Putamen (tissue), 1 donor: ENCODE data around the gene CELF5.
"Not testable (repeated sequence)": the region's sequence is repeated elsewhere in the genome, so short reads cannot be mapped to it uniquely, and the experiment has no call there.

Source experiments
- DNase-seq: peaks from one replicate; pipeline ENCODE4 v3.0.0-alpha.2; 2016; ENCODE audit warnings: low spot score

The CELF5 gene

GRCh38 chr19:3207461-3208242 is 16.8 kb upstream of the CELF5 start:
- DNase-seq, result no peak

GRCh38 chr19:3208317-3209207 is 15.9 kb upstream of the CELF5 start:
- DNase-seq, result no peak

- DNase-seq, result no peak
Observed at GRCh38 chr19:3210347-3211017, 14.0 kb upstream of the CELF5 start.

GRCh38 chr19:3211191-3211590 is 13.3 kb upstream of the CELF5 start:
- no peak for DNase-seq

DNA sequence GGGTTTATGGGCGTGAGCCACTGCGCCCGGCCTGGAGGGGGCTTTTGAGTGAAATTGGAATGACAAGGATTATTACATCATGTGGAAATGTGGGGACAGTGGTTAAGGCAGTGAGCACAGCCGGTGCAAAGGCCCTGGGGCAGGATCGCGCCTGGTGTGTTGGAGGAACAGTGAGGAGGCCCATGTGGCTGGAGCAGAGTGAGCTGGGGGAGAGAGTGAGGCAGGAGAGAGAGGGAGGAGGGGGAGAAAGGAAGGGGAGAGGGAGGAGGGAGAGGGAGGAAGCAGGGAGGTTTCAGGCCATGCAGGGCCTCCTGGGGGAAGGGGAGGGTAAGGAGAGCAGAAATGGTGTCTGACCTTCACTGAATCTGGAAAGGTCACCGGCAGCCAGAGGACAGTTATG is 11.3 kb upstream of the CELF5 start:
- no peak for DNase-seq

GRCh38 chr19:3216874-3217273 is 7.6 kb upstream of the CELF5 start:
- no peak for DNase-seq

DNA sequence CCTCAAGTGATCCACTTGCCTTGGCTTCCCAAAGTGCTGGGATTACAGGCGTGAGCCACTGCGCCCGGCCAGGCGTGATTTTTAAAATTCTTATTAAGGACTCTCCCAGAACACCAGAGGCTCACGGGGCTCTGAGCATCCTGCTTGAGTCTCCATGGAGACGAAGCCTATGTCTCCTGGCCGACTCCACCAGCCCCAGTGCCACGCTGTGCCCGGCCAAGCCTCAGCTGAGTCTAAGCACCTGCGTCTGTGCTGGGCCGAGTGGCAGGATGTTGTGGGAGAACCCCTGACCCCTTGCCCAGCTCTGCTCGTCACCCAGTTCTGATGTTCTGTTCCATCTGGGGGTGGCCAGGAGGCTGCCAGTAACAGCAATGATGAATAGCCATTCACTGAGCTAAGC is 3.9 kb upstream of the CELF5 start:
- no peak for DNase-seq

- not testable (repeated sequence) for DNase-seq
Observed at GRCh38 chr19:3221576-3221975, 2.9 kb upstream of the CELF5 start.

- no peak for DNase-seq
Observed at GRCh38 chr19:3222709-3223108, 1.8 kb upstream of the CELF5 start.

- no peak for DNase-seq
Observed at GRCh38 chr19:3225169-3225485, 666 bp downstream of the CELF5 start.

DNA sequence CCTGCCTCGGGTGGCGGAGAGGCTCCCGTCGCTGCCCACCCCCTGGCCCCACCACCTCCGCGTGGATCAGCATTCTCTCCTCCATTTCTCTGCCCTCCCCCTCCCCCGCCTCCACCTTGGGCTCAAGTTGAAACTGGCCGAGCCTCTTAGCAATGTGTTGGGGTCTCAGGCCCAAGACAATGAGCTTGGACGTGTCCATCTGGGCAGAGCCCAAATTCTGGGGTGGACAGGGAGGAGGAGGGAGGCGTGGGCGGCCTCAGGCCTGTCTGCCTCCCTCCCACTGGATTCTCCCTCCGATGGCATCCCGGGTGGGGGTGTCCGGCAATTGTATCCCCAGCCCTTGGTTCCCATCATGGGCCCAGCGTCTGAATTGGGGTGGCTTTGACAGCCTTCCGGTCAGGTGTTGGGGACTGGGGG is 1.2 kb downstream of the CELF5 start:
- no peak for DNase-seq

DNA sequence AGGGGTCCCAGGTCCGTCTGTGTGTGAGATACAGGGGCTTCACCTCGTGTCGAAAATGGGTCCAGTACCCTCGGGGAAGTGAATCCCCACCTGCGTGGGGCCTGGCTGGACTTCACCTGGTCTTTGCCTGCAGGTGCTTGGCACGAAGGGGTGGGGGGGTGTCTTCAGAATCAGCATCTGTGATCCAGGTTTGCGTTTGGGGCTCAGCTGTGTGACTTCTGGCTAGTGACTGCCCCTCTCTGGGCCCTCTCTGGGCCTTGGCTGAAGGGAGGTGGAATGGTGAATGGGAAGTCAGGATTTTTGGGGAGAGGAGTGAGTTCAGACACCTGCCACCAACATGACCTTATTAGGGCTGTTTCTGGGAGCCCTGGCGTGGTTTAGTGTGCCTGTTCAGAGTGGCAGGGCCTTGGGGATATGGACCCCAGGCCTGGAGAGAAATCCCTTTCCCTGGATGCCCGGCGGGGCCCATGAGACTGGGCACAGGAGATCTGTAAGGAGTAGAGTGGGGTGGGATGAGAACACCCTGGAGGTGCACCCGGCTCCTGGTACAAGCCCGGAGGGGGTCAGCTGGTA is 2.7 kb downstream of the CELF5 start:
- no peak for DNase-seq

DNA sequence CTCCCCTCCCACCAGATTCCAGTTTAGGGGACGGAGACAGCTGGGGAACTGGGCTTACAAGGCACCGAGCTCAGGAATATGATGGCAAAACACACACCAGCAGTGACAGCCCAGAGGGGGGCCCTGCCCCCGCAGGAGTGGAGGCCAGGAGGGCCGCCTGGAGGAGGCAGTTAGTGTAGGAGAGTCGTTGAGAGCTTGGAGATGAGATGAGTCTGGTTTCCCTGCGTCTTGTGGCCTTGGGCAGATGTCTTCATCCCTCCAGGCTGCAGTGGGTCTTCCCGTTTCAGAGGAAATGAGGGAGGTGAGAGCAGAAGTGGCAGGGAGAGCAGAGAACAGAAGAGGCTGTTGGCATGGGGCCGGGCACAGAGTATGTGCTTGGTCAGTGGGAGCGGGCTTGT is 4.9 kb downstream of the CELF5 start:
- DNase-seq, result no peak

DNA sequence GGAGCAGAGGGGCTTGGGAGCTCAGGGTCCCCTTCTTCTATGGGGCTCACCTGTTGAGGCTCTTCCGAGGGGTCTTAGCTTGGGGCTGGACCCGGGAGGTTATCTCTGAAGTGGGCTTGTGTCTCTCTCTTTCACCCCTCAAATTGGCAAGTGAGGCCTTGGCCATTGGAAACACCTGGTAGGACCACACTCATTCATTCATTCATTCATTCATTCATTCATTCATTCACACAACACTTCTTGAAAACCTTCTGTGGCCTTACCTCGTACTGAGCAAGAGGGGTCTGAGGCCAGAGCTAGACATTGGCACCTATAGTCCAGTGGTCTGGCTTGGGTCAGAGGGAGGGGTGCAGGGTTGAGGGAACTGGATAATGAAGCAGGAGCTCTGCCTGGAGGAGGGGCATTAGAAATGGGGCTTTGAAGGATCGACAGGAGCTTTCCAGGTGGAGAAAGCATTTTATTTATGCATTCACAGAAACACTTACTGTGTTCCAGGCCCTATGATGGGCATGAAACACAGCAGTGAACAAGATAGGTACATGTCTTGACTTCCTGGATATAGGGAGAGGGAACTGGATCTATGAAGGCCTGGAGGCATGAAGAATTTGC is 5.5 kb downstream of the CELF5 start:
- no peak for DNase-seq

GRCh38 chr19:3231288-3231687 is 6.8 kb downstream of the CELF5 start:
- DNase-seq, result no peak

- no peak for DNase-seq
Observed at GRCh38 chr19:3233116-3233515, 8.7 kb downstream of the CELF5 start.

DNA sequence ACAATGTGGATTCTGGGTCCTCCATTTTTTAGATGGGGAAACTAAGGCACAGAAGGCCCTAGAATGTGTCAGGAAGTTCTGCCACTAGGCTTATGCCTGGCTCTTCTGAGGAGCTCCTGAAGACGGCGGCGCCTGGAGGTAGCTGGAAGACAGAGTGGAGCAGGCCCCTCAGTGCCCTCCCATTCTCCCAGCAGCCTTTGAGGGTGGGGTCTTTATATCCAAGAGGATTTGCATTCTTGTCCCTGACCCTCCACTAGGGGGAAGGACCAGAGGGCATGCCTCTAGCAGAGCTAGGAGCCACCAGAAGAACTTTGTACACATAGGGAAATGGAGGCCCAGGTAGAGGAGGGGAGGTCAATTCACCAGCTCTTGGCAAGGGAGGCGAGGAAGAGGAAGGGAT is 9.4 kb downstream of the CELF5 start:
- DNase-seq, result no peak

- DNase-seq, result no peak
Observed at GRCh38 chr19:3234800-3235199, 10.3 kb downstream of the CELF5 start.

GRCh38 chr19:3235604-3236003 is 11.1 kb downstream of the CELF5 start:
- DNase-seq, result not testable (repeated sequence)

DNA sequence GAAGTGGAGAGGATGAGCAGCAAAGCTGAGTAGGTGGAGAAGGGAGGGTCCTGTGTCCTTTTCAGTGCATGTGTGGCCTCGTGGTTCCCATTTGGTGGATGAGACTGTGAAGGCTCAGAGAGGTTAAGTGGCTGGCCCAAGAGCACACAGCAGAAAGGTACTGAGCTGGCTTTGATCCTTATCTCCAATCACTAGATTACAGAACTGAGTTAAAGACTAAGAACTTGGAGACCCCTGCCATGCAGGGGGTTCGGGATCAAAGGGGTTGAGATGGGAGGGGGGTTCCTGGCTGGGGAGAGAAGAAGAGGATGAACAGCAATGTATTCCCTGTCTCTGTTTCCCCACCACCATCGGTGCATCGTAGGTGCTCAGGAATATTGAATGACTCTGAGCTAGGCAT is 11.8 kb downstream of the CELF5 start:
- DNase-seq, result no peak

DNA sequence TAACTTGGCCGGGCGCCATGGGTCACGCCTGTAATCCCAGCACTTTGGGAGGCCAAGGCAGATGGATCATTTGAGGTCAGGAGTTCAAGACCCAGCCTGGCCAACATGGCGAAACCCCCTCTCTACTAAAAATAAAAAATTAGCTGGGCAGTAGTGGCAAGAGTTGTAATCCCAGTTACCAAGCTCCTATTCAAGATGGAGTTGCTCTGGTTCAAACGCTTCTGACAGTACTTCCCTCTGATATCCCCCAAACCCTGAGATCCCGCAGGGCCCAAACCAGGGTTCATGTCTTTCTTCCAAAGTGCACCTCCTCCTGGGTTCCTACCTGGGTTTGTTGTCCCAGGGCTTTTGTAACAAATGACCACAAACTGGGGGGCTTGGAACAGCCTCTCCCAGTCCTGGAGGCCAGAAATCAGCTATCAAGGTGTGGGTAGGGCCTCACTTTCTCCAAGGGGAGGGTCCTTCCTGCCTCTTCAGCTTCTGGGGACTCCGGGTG is 13.7 kb downstream of the CELF5 start:
- DNase-seq, result no peak

- DNase-seq, result no peak
Observed at GRCh38 chr19:3239367-3239766, 14.9 kb downstream of the CELF5 start.
